Suppressor macrophage treated with lipopolysaccharide for 4 hours (primary cell): ENCODE results near the gene SGMS2.
"Not testable (repeated sequence)": the region's sequence is repeated elsewhere in the genome, so short reads cannot be mapped to it uniquely, and the experiment has no call there.

Experiments used
- DNase-seq: peaks from one replicate; pipeline ENCODE4 v3.0.0-alpha.2; 2020

Gene SGMS2

DNA sequence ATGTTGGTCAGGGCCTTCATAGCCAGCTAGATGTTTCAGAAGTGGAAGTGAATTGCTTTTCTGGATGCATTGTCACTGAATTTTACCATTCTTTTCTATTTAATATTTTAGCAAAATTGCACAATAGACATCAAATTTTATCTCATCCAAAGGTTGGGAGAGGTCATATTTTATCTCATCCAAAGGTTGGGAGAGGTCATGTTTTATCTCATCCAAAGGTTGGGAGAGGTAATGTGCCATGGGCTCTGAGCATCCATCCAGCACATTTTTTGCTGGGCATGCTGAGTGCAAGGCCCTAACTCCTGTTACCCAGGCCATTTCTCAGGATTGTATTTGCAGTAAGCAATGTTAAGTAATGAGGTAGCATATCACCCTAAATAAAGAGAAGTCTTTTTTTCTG, 91.9 kb downstream of the SGMS2 start:
- DNase-seq, result no peak

- no peak for DNase-seq
Observed at GRCh38 chr4:107917500-107917899, 92.8 kb downstream of the SGMS2 start.

DNA sequence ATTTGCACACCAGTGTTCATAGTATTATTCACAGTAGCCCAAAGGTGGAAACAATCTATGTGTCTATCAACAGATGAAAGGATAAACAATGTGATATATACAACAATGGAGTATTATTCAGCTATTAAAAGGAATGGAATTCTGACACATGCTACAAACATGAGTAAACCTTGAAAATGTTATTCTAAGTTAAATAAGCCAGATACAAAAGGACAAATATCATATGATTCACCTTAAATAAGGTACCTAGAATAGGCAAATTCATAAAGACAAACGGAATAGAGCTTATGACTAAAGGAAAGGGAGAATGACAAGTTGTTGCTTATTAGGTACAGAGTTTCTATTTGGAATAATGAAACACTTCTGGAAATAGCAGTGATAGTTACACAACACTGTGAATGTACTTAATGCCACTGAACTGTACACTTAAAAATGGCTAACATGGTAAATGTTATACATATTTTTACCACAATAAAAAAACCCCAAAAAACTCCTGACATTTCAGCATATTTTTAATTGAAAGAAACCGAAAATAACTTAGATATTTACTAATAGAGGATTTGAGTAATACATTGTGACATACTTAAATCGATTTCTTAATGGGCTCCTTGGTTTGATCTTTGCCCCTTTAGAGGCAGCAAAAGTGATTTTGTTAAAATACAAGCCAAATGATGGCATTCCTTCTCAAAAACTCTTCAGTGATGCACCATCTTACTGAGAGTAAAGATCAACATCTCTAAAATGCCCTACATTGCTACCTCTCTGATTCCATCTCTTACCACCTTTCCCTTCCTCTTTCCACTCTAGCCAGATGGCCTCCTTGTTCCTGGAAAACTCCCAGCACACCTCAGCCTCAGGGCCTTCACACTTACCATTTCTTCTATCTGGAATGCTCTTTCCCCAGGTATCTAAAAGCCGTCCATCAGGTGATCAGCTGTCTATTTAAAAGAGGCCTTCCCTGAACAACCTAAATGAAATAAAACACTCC, 98.0 kb downstream of the SGMS2 start:
- DNase-seq, result no peak

DNA sequence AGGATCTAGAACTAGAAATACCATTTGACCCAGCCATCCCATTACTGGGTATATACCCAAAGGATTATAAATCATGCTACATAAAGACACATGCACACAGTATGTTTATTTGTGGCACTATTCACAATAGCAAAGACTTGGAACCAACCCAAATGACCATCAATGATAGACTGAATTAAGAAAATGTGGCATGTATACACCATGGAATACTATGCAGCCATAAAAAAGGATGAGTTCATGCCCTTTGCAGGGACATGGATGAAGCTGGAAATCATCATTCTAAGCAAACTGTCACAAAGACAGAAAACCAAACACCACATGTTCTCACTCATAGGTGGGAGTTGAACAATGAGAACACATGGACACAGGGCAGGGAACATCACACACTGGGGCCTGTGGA, 101.0 kb downstream of the SGMS2 start:
- not testable (repeated sequence) for DNase-seq

DNA sequence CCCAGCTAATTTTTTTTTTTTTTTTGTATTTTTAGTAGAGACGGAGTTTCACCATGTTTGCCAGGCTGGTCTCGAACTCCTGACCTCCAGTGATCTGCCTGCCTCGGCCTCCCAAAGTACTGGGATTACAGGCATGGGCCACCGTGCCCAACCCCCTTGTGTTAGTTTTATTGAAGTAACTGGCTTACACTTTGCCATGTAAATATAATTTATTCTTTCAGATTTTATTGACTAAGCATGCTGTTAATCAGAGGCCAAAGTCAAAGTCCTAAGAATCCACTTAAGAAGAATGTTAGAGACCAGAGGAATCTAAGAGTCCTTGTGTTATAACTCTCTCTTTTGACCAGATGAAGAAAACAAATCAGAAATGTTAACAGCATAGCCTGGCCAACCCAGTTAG, 102.1 kb downstream of the SGMS2 start:
- DNase-seq, result not testable (repeated sequence)

GRCh38 chr4:107930821-107931774, 106.4 kb downstream of the SGMS2 start, which contains the start of gene CYP2U1:
Gene CYP2U1, plus strand, starts transcription at chr4:107931549. Its CDS starts 95 bp downstream, at chr4:107931644.
- DNase-seq, result peak; percentile 78

DNA sequence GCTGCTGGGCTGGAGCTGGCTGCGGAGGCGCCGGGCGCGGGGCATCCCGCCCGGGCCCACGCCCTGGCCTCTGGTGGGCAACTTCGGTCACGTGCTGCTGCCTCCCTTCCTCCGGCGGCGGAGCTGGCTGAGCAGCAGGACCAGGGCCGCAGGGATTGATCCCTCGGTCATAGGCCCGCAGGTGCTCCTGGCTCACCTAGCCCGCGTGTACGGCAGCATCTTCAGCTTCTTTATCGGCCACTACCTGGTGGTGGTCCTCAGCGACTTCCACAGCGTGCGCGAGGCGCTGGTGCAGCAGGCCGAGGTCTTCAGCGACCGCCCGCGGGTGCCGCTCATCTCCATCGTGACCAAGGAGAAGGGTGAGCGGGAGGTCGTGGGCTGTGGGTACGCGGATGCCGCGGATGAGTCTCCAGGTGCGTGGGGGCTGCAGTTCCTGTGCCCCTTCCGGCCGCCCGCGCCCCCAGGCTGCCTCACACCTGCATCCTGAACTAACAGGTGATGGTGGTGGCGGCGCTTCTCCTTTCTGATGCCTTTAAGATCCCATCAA, 107.1 kb downstream of the SGMS2 start:
- no peak for DNase-seq

DNA sequence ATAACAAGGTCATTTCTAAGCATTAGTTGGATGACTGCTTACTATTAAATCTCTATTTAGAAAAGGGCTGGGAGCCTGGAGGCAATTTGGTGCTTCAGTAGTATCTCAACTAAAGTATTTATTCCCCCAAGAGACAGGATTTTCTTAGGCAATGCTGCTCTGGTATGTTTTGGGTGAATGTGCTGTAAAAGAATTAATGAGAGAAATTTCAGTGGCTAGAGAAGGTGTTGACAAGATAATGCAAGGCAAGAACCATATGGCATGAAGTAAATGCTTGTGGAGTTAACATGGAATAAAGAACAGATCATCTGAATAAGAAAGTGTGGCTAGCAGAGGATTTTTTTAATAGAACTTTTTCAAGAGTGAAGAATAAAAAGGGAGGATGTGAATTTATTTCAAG, 110.5 kb downstream of the SGMS2 start:
- DNase-seq, result no peak

GRCh38 chr4:107937040-107937439, 112.3 kb downstream of the SGMS2 start:
- DNase-seq, result peak; percentile 43

GRCh38 chr4:107939307-107939706, 114.6 kb downstream of the SGMS2 start:
- no peak for DNase-seq

GRCh38 chr4:107945809-107946208, 121.1 kb downstream of the SGMS2 start:
- no peak for DNase-seq

DNA sequence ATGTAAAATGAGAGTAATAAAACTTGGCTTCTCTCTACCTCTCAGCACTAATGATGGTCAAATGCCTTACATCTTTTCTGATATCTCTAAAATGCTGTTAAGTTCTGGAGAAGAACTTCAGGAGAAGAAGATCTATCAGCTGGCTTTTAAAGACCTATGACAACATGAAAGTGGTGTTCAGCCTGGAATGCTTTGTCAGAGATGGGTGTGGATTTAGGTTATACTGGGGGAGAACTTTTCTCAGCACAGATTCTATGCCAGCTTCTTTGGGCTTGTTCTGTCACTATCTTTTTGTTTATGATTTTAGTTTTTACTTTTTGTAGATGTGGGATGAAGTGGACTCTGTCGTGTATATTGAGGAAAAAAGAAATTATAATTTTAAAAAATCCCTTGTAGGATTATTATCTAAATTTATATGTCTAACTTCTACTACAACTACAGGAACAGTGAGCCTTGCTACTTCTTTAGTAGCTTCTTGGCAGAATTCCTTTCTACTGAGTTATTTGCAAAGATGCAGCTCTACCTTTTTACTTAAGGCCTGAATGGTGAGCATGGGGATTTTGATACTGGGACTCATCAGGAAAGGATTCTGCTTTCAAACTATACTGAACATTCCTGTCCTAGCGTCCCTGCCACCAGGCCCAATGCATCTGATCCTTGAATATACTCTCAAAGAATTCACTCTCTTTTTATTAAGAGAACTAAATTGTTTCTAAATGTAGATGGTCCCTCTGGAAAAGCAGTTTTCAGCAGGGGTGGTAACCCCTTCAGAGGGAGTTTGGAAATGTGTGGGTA, 126.2 kb downstream of the SGMS2 start:
- DNase-seq, result no peak

- no peak for DNase-seq
Observed at GRCh38 chr4:107951551-107951950, 126.8 kb downstream of the SGMS2 start.

GRCh38 chr4:107956011-107956410, 131.3 kb downstream of the SGMS2 start:
- no peak for DNase-seq
